Lower leg skin (tissue), 3 donors: ENCODE measurements around the gene ANO2.

ENCODE experiments used
- CTCF ChIP-seq, 3 donors: fragments of 450-650 bp; IDR thresholded peaks; one replicate each; pipeline ENCODE4 v1.5.1; 2016; ENCODE audit warnings: antibody characterized with exemption in 3 of 3, mild to moderate bottlenecking in 3 of 3, moderate library complexity in 2 of 3
- POLR2A ChIP-seq, 2 donors: fragments of 450-650 bp; IDR thresholded peaks; one replicate each; pipeline ENCODE4 v1.6.1; 2016 to 2017; ENCODE audit warnings: antibody characterized with exemption in 2 of 2, mild to moderate bottlenecking in 1 of 2, moderate library complexity in 1 of 2

GRCh38 chr12:5581616-5582015 lies 363.4 kb downstream of the ANO2 start:
- TF ChIP-seq CTCF (IDR thresholded peaks at IDR 0.05) (no peak), POLR2A (IDR thresholded peaks at IDR 0.05) (no peak)
